GM21528 (cell line): Measurements from ENCODE around the gene RSPH9.
"Not testable (repeated sequence)": the region's sequence is repeated elsewhere in the genome, so short reads cannot be mapped to it uniquely, and the experiment has no call there.

Experiments used
- ATAC-seq: cut with Tn5 transposase; IDR thresholded peaks from one replicate; pipeline ENCODE4 v1.9.1; 2021; ENCODE audit warnings: mild to moderate bottlenecking, moderate library complexity; ENCODE audit not compliant: unreplicated experiment, low FRiP score

The RSPH9 gene

GRCh38 chr6:43682724-43683429 is 38.0 kb downstream of the RSPH9 start:
- ATAC-seq = no peak

GRCh38 chr6:43683708-43684455 is 39.0 kb downstream of the RSPH9 start:
- no peak for ATAC-seq

DNA sequence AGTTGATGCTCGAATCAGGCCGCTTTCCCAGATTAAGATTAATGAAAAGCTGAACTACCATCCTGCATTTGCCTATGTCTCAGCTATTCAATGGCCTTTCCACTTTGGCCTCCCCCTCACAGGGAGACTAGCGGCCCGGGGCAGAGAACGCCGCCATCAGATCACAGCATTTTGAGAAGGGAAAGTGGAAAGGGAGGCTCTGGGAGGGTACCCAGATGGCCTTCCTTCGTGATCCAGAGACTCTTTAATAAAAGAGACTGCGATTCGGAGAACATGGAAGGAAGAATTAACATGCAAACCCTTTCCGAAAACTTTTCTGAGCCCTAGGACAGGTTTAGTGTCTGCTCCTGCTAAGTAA is 42.2 kb downstream of the RSPH9 start:
- ATAC-seq = no peak

DNA sequence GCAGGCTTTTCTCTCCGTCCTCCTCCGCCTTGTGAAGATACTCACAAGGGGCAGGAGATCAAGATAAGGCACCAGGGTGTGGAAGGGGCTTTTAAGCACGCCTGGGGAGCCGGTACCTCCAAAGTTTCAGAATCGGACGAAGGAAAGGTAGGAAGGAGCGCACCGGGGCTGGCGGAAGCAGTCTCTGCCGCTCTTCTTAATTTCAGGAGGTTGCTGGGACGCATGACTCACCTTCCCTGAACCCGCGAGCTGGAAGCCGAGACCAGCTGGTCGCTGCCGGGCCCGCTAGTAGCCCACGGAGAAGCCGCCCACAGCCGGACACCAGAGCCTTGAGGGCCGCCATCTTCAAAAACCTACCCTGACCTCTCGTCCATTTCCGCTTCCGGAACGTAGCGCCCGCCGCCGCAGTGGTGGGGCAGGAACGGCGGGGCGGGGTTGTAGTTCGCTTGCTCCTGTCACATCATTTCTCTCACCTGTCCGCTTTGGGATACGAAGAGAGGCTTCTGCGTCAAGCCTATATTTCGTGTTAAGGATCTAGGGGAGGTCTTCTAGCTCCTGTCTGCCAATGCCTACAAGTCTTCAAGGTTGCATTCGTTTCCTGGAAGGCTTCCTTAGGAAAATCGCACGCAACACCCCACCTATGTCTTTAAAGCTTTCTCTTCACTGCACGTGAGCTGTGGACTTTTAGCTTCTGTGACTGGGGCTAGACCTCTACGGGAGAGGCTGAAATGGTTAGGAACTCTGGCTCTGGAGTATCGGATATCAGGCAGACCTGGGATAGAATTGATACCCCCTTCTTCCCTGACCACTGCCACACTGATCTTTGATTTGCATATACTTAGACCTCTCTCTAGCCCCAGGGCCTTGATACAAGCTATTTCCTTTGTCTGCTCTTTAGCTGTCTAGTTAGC is 42.9 kb downstream of the RSPH9 start, which contains the start of gene MRPS18A:
Gene MRPS18A, minus strand, starts transcription at position 355 of the 911 bp plus-strand sequence. Its CDS starts 12 bp downstream, at position 343.
- peak; percentile 90 for ATAC-seq

DNA sequence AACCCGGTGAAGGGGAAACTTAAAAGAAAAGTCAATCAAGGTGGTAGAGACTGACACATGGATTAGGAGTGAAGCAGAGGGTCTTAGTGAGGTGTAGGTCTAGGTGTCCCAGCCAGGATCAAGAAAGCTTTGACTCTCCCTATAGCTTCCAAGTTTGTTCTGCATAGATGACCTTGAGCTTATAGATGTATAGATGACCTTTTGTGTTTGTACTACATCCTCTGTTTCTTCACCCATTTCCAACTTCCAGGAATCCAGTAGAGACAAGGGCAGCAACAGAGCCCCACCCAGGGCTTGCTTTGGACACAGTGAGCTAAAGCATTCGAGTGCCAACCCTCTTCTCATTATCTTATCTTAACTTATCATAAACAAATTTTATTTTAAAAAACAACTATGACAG is 44.6 kb downstream of the RSPH9 start:
- ATAC-seq = no peak

GRCh38 chr6:43695215-43695966 is 50.6 kb downstream of the RSPH9 start:
- no peak for ATAC-seq

- ATAC-seq = no peak
These were observed 51.1 kb downstream of the RSPH9 start for GRCh38 chr6:43695967-43696291.

DNA sequence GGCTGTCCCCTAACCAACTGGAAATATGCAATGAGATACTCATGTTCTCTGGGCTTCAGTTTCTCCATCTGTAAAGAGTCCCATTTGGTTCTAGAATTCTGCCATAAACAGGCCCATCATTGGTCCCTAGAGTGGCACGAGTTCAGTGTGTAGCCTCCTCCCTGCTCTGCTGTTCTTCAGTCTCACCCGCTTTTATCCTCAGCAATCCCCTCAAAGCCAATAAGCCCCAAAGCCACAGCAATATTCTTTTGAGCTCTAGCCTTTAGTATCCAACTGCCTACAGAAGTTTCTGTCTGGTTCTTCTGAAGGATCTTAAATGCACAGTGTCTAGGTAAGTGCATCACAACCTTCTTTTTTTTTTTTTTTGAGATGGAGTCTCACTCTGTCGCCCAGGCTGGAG is 52.6 kb downstream of the RSPH9 start:
- no peak for ATAC-seq

- no peak for ATAC-seq
These were observed 53.9 kb downstream of the RSPH9 start for GRCh38 chr6:43698584-43699349.

DNA sequence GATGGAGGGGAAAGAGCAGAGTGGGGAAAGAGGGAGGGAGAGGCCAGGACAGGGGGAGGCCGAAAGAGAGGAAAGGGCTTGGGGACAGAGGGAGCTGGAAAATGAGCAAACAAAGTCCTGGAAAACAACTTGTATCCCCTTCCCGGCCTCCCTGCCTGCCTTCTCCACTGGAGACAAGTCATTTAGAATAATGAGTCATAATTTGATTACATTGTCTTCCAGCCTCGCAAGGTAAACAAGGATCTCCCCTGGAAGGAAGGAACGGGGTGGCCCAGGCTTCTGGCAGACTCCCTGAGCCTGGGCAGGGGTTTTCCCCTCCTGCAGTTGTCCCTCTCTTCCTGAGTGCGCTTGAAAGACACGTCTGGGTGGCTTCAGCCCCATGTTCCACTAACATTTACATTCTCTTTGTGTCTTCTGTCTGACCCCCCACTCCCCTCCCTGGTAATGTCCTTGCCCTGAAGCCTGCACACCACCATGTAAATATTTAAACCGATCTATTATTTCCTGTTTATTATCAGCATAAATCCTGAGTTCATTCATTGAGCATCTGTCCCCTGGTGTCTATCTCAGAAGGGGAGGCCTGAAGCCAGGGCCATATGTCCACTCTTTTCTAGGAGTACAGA is 54.8 kb downstream of the RSPH9 start:
- no peak for ATAC-seq

- not testable (repeated sequence) for ATAC-seq
These were observed 56.2 kb downstream of the RSPH9 start for GRCh38 chr6:43700939-43701560.

GRCh38 chr6:43702171-43702533 is 57.3 kb downstream of the RSPH9 start:
- ATAC-seq = no peak

- no peak for ATAC-seq
These were observed 58.0 kb downstream of the RSPH9 start for GRCh38 chr6:43702534-43703440.

GRCh38 chr6:43703512-43704429 is 58.9 kb downstream of the RSPH9 start:
- no peak for ATAC-seq

- no peak for ATAC-seq
These were observed 61.2 kb downstream of the RSPH9 start for GRCh38 chr6:43705996-43706395.

DNA sequence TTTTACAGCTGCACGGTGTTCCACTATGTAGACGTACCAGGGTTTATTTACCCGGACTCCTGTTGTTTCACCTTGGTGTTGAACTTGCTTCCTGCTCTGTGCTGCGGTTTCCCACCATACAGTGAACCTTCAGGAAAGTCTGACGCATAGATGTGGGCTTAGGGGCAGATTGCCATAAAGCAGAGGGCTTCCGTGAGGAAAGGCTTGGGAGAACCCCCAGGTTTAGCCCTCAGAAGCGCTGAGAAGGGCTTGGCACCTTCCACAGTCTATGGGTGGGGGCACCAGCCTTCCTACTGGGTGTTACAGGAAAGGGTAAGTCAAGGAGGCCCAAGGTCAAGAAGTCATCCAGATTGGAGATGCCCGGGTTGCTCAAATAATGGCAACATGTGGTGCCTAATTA is 62.0 kb downstream of the RSPH9 start:
- ATAC-seq = no peak

GRCh38 chr6:43707269-43707668 is 62.4 kb downstream of the RSPH9 start:
- no peak for ATAC-seq
